Left hindlimb (tissue), 1 donor: ENCODE results near the gene RCCD1.

Source experiments
- DNase-seq: peaks from one replicate; pipeline ENCODE4 v3.0.0-alpha.2; 2018

RCCD1 gene

DNA sequence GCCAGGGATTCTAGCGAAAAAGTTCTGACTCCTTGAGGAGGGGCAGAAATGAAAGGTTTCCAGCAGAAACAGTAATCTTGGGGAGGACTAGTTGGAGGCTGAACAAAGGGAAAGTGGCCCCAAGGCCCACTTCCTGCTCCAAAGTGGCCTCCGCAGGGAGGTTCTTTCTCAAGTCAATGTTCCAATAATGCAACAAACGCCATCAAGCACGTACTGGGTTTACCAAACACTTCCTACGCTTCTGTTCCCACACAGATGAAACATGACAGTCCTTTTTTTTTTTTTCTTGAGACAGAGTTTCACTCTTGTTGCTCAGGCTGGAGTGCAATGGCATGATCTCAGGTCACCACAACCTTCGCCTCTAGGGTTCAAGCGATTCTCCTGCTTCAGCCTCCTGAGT is 9.6 kb upstream of the RCCD1 start:
- no peak for DNase-seq

DNA sequence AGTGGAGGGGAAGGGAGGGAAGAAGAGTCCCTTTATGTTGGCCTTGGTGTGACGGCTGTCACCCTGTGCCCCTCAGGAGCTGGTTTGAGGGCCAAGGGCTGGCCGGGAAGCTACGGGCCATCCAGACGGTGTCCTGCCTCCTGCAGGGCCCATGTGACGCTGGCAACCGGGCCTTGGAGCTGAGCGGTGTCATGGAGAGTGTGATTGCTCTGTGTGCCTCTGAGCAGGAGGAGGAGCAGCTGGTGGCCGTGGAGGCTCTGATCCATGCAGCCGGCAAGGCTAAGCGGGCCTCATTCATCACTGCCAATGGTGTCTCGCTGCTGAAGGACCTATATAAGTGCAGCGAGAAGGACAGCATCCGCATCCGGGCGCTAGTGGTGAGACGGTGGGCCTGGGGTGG is 8.1 kb upstream of the RCCD1 start:
- DNase-seq: no peak

DNA sequence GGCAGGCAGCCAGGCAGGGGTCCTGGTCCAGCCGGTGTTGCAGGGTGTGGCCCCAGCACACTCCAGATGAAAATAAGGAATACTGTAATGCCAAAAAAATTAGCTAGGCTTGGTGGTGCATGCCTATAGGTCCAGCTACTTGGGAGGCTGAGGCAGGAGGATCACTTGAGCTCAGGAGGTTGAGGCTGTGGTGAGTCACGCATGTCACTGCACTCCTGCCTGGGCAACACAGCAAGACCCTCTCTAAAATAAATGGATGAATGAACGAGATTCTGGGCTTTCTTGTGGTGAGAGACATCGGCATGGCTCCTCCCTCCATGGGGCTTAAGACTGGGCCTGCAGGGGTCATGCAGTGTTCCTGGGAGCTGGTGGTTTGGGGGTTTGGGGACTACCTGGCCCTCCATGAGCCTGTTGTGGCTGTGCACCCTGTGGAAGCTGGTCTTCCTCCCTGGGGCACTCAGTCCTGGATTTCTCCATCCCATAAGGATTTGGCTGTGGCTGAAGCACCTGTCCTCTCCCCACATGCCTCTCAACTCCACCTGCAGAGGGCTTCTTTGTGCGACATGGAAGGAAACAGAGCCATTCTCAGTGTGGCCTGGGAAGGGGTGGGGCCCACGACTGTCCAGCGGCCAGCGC is 7.6 kb upstream of the RCCD1 start:
- no peak for DNase-seq

DNA sequence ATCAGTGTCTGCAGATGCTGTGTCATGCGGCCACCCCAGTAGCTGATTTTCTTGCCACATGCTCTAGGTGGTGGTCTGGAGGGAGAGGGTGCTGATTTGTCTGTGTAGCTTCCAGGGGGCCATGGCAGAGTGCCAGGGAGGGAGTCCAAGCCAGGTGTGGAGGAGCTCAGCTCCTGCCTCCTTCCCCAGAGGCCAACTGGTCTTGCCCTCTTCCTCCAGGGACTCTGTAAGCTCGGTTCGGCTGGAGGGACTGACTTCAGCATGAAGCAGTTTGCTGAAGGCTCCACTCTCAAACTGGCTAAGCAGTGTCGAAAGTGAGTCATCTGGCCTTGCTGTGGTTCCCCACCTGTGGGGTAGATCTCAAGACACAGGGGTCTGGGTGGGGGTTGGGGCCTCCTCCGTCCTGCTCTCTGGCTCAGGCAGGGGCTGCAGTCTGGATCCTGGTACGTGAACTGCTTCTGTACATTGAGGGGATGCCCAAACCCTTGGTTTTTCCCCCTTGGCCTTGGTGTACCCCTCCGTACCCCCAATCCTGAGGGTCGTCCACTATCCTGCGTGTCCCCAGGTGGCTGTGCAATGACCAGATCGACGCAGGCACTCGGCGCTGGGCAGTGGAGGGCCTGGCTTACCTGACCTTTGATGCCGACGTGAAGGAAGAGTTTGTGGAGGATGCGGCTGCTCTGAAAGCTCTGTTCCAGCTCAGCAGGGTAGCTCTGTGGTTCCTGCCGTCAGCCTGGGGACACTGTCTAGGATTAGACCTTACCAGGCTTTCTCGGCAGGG is 6.9 kb upstream of the RCCD1 start:
- no peak for DNase-seq

DNA sequence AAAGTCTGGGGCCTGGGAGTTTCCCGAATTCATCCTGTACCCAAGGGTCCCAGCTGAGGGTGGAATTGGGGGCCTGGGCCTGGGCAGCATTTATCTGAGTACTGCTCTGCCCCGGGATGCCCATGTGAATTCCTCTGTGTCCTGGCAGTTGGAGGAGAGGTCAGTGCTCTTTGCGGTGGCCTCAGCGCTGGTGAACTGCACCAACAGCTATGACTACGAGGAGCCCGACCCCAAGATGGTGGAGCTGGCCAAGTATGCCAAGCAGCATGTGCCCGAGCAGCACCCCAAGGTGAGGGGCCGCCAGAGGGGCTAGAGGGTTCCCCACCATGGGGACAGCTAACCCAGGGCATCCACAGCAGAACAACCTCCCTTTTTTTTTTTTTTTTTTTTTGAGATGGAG is 6.2 kb upstream of the RCCD1 start:
- DNase-seq: no peak

DNA sequence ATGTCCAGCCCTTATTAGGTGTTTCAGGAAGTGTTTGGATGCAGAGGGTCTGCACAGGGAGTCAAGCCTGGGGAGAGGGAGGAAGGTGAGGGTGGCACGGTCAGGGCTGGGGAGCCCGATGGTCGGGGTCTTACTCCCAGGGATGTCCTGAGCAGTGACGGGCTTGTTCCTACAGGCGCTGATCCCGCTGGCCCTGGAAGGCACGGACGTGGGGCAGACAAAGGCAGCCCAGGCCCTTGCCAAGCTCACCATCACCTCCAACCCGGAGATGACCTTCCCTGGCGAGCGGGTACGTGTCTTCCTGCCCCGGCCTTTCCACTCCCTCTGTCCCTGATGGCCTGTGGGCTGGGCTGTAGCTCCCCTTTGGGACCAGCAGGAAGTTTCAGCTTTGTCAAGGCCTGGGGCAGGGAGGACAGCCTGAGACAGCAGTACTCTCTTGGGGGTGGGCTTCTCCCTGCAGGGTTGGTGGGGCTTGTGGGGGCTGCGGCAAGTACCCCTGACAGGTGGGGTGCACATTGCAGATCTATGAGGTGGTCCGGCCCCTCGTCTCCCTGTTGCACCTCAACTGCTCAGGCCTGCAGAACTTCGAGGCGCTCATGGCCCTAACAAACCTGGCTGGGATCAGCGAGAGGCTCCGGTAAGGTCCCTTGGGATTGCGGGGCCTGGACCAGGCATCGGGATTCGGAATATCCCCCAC is 4.6 kb upstream of the RCCD1 start:
- no peak for DNase-seq

DNA sequence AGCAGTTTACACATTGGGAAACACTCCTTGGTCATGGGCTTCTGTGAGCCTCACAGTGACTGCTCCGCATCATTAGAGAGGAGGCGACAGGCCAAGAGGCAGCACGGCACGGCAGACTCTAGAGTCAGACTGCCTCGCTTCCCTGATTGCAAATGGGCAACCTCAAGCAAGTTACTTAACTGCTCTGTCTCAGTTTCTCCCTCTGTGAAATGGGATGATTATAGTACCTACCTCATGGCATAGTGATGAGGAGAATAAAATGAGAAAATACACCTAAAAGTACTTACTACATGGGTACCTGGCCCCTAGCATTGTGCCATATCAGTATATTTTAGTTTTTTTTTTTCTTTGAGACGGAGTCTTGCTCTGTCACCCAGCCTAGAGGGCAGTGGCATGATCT is 4.0 kb upstream of the RCCD1 start:
- DNase-seq: no peak

DNA sequence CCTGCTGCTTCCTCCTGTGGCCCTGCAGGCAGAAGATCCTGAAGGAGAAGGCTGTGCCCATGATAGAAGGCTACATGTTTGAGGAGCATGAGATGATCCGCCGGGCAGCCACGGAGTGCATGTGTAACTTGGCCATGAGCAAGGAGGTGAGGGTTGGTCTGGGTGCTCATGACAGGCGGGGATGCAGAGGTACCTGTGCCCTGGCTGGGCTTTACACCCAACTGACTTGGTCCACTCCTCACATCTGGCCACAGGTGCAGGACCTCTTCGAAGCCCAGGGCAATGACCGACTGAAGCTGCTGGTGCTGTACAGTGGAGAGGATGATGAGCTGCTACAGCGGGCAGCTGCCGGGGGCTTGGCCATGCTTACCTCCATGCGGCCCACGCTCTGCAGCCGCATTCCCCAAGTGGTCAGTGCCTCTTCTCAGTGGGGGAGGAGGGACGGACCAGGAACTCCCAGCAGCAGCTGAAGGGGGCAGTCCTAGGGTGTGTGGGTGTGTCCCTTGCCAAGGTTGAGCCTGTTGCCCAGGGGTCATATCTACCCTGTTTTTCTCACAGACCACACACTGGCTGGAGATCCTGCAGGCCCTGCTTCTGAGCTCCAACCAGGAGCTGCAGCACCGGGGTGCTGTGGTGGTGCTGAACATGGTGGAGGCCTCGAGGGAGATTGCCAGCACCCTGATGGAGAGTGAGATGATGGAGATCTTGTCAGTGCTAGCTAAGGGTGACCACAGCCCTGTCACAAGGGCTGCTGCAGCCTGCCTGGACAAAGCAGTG is 1.6 kb upstream of the RCCD1 start:
- no peak for DNase-seq

DNA sequence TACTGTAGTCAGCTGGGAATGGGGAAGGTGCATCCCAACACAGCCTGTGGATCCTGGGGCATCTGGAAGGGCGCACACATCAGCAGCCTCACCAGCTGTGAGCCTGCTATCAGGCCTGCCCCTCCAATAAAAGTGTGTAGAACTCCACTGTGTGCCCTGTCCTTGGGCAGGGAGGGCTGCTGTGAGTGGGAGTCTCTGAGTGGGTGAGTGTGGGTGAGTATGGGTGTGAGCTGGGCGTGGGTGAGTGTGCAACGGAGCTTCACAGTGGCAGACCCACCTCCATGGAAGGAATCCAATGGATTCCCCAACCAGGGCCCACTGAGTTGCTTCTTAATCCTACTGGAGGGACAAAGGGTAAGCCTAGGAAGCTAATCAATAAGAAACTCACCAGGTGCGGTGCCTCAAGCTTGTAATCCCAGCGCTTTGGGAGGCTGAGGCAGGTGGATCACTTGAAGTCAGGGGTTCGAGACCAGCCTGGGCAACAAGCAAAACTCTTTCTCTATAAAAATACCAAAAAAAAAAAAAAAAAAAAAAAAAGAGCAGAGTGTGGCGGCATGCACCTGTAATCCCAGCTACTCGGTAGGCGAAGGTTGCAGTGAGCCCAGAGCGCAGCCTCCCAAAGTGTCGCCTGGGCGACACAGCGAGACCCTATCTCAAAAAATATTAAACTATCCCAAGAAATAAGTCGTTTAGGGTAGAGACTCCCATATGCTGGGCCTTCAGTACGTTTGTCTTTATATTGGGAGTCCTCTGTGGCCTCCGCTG is 555 bp upstream of the RCCD1 start:
- DNase-seq: no peak

DNA sequence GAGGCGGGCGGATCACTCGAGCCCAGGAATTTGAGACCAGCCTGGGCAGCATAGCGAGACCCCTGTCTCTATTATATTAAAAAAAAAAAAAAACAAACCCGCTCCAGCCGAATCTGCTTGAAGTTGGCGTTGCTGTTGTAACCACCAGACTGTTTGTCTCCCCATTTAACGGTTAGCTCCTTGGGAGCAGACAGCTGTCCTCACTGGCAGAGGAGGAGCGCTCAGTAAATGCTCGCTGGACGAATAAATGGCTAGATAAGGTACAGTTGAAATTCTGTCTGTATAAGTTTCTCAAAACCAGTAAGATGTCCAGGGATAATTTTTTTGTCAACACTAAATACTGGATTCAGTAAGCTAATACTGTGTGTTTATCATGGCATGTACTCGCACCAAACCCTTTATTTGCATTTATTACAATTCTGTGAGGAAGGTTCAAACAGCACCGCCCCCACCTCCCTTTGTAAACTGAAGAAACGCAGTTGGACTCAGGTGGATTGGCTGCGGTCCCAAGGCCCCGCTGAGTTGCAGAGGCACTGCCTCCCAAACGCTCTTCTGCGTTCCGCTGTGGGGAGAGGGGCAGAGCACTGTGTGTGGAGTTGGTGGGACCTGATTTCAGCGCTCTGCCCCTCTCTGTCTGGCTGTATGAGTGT is 1.1 kb downstream of the RCCD1 start:
- no peak for DNase-seq

DNA sequence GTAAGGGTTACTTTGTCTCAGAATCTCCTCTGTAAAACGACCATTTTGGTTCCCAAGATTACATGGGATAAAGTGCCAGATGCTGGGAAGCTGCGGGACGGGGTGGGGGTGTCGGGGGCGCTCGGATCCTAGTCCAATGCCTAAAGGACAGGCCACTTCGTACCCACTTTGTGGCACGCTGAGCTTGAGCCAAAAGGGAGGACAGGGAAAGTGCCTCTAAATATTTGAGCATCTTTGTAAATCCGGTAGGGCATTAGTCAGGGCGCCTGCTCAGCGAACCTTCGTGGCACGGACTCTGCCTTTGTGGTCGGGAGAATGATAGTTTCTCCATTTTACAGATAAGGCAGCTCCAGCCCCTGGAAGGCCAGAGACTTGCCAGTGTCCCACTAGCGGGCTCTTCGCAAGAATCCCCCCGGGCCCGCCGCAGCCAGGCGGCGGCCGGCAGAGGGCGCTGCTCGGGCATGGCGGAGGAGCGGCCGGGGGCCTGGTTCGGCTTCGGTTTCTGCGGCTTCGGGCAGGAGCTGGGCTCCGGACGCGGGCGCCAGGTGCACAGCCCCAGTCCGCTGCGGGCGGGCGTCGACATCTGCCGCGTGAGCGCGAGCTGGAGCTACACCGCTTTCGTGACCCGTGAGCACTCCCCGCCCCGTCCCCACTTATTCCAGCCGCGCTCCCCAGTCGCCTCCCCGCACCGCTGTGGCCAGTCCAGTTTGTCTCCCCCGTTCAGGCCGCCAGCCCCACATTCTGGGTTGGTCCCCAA is 1.8 kb downstream of the RCCD1 start:
- peak; percentile 86 for DNase-seq

DNA sequence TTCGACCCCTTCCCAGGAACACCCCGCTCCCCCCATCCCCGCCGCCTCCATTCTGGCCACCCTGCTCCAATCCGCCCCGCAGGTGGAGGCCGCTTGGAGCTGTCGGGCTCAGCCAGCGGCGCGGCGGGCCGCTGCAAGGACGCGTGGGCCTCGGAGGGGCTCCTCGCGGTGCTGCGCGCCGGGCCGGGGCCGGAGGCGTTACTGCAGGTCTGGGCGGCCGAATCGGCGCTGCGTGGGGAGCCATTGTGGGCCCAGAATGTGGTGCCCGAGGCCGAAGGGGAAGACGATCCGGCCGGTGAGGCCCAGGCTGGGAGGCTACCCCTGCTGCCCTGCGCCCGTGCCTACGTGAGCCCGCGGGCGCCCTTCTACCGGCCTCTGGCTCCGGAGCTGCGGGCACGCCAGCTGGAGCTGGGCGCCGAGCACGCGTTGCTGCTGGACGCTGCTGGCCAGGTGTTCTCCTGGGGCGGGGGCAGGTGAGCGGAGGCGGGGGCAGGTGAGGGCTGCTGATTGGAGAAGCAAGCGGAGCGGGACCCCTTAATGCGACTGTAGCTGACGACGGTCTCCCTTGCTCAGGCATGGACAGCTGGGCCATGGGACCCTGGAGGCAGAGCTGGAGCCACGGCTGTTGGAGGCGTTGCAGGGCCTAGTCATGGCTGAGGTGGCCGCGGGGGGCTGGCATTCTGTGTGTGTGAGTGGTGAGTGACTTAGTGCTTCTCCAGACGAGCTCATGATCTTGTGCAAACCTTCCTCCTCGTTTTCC is 2.5 kb downstream of the RCCD1 start:
- DNase-seq: no peak

DNA sequence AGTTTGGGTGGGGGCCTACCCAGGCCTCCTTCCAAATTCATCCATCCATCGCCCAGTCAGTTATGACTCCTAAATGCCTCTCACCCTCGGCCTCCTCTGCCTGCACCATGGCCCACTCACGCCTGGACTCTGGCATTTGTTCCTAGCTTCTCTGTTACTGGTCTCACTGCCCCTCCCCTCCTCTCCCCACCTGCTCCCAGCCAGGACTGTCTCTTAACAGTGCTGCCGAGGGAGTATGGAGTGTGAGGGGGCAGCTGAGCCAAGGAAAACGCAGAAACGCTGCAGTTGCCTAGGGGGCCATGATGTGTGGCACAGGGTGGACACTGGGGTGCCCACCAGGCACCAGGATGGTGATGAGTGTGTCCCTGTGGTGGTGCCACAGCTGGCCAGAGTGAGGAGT is 3.1 kb downstream of the RCCD1 start:
- no peak for DNase-seq

DNA sequence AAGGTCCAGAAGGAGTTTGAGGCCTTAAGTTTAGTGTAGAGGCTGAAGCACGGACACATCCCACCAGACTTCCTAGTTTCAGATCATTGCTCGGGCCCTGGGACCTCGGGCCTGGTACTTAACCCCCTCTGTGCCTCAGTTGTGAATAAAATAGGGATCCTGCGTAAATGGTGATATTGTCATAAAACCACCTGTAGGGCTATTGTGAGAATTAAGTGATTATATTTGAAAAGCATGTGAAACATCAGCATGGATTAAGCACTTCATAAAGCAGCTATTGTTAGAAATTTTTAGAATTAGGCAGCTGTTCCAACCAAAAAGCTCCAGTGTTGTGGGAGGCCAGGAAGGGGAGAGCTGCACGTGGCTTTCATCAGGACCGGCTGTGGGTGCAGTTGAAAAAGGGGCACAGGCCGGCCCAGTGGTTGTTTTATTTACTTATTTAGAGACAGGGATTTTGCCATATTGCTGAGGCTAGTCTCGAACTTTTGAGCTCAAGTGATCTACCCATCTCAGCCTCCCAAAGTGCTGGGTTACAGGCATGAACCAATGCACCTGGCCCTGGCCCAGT is 4.4 kb downstream of the RCCD1 start:
- no peak for DNase-seq

DNA sequence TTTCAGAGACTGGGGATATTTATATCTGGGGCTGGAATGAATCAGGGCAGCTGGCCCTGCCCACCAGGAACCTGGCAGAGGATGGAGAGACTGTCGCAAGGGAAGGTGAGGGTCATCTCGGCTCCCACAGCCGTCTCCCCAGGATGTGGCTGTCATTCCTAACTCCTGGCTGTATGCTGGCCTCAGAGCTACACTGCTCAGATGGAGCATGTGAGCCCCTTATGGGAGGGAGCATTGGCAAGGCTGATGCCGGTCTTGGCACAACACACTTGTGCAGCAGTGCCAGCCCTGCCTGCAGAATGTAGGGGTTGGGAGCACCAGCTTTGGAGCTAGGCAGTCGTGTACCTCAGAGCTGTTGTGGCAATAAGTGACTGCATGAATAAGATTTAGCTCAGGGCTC is 5.2 kb downstream of the RCCD1 start:
- peak; percentile 81 for DNase-seq

DNA sequence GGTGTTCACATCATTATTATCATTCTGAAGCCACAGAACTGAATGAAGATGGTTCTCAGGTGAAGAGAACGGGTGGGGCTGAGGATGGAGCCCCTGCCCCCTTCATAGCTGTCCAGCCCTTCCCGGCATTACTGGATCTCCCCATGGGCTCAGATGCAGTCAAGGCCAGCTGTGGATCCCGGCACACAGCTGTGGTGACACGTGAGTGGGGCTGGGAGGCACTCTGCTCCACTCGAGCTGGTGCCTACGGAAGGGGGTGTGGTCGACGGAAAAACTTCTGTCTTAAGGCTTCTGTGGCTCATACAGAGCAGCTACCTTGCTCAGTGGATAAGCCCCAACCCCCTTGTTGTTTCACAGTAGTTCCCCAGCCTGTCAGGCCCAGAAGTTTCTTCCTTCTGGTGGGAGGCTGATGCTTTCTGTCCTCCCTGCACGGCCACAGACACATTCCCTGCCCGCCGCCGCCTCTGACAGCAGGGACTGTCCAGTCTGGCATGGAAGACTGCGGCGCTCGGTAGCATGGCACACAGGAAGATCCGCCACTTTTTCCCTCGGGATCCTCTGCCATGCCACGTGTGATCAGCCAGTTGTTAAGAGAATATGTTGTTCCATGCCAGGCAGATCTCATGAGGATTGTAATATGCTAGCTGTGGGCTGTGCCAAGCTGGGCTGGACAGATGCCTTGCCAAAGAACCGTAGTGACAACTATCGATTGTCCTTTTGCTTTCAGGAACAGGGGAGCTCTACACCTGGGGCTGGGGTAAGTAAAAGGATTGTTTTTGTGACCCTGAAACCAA is 5.8 kb downstream of the RCCD1 start:
- DNase-seq: peak; percentile 48

DNA sequence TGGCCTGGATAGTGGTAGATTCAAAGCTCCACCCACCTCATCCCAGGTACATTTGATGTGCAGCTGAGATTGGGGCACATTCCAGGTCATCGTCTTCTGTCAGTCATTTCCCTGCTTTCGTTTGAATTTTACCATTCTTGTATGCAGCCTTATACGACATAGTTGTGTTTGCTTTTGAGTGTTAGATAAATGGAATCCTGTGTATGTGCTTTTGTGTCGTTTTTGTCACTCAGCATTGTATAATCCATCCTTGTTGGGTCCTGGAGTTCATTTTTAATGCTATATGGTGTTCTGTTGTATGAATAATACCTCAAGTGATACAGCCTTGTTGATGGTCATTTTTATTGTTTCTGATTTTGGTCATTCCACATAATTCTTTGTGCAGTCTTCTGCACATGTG is 7.3 kb downstream of the RCCD1 start:
- DNase-seq: no peak

DNA sequence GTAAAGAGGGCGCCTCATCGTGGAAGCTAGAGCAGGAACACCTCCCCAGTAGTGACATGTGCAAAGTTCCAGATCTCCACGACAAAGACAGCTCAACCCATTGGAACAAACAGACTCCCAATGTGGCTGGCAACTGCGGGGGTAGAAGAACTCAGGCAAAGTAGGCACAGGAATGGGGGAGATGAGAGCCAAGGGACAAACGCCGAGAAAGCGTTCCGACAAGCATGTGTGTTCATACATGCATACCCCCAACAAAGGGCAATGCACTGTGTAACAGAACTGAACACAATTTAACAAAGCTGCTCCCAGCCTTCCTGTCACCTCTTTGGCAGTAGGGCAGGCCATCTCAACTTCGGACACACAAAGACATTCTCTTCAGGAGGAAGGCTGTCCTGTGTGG is 11.6 kb downstream of the RCCD1 start:
- DNase-seq: no peak

DNA sequence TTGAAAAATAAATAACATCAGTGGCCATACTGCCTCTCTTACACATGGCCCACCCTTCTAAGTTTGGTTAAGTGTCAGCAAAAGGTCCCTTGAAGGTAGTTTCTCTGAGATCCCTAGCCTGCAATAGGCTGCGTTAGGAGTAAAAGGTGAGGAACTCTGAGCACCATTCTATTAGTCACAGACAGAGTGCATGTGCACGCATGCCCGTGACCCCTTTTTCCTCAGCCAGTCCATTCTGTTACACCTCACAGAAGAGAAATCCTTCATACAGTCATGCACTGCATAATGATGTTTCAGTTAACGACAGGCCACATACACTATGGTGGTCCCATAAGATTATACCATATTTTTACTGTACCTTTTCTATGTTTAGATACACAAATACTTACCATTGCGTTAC is 12.5 kb downstream of the RCCD1 start:
- DNase-seq: no peak
